ENCODE data around the gene FNDC10. TPM values are rescaled to one million over a fixed set of nuclear protein-coding genes. Genes with fewer than 3 reads are reported as not detected.

The FNDC10 gene
- total RNA-seq, 1 experiment from 2014 or later, result 15.2 TPM

DNA sequence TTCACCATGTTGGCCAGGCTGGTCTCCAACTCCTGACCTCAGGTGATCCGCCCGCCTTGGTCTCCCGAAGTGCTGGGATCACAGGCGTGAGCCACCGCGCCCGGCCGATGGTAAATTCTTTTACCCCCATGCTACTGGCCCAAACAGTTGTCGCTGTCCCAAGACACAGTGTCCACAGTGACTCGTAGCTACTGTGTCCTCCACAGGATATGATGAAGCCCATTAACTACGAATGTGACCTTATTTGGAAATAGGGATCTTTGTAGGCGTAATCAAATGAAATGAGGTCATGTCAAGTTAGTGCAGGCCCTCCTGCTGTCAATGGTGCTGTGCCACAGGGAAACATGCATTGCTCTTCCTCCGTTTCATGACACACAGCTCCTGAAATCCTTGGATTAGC, 8.5 kb downstream of the FNDC10 start:
- Histone ChIP-seq H3T11ph (ENCODE audit: low read length) (no peak overlapping the region), H3K27me3 (ENCODE audit: insufficient read depth, low read length) (no peaks in the 10 kb centered on the region), H2AFZ (ENCODE audit: low read length) (no peak overlapping the region), H4K8ac (replicated peaks; ENCODE audit: insufficient read length, low read depth, low read length) (no peak overlapping the region), H3K27ac (ENCODE audit: insufficient read length, low read depth, low read length) (no peak overlapping the region), H3K18ac (ENCODE audit: insufficient read length, low read depth, low read length) (no peak overlapping the region), H3K9ac (ENCODE audit: extremely low read depth, insufficient read length, low read length) (no peak overlapping the region), H4K20me1 (ENCODE audit: control insufficient read depth, insufficient read depth, insufficient read length) (no peaks in the 10 kb centered on the region), H2BK20ac (ENCODE audit: low read depth, low read length, poor library complexity, severe bottlenecking) (no peak overlapping the region), H3K56ac (ENCODE audit: insufficient read length, low read depth, low read length) (no peak overlapping the region), H3K4me2 (ENCODE audit: insufficient read depth, insufficient read length, low read length) (no peak overlapping the region), H2AK5ac (ENCODE audit: insufficient read length, low read length) (no peak overlapping the region), H2BK5ac (ENCODE audit: insufficient read length, low read length) (no peak overlapping the region), H3K14ac (ENCODE audit: insufficient read depth, low read length) (no peak overlapping the region), H2BK12ac (ENCODE audit: insufficient read length, low read depth, low read length) (no peak overlapping the region), H4K91ac (ENCODE audit: insufficient read length, low read depth, low read length) (no peak overlapping the region), H3K79me1 (ENCODE audit: insufficient read depth, low read depth, low read length, poor library complexity, severe bottlenecking) (no peaks in the 10 kb centered on the region), H3K23ac (ENCODE audit: insufficient read length, low read depth, low read length) (no peak overlapping the region), H3K23me2 (ENCODE audit: insufficient read length, low read depth, low read length, poor library complexity, severe bottlenecking) (no peaks in the 10 kb centered on the region), H2BK120ac (ENCODE audit: low read depth, low read length, poor library complexity, severe bottlenecking) (no peak overlapping the region), H4K5ac (ENCODE audit: insufficient read length, low read depth, low read length) (no peak overlapping the region), H3K4ac (ENCODE audit: low read depth, low read length) (no peak overlapping the region), H3K4me1 (ENCODE audit: insufficient read depth, low read length) (no peaks in the 10 kb centered on the region), H3K79me2 (ENCODE audit: insufficient read depth, low read length) (no peaks in the 10 kb centered on the region), H2BK15ac (ENCODE audit: low read depth, low read length) (no peak overlapping the region), H3K9me3 (ENCODE audit: control insufficient read depth, low read depth, low read length) (no peaks in the 10 kb centered on the region)
- DNase-seq, result no peak
- WGBS (ENCODE audit: extremely low coverage, insufficient read length, low lambda C conversion rate), result no CpG with 5 or more reads among the region's 13 CpGs
- Mint-ChIP-seq H3K4me1 (0 out of 4 replicates have a peak, but pooled peaks cover 0 to 2% of the 10 kb centered on the region in 2 experiments), H3K27ac (no peak overlapping the region), H3K4me3 (no peak overlapping the region), H3K27me3 (ENCODE audit: low read depth) (peaks cover 23% of the 10 kb centered on the region), H3K9me3 (no peaks in the 10 kb centered on the region; a peak in 1 of 5 replicates), H3K36me3 (ENCODE audit: insufficient read depth in 1 of 3, low read depth in 3 of 3) (no peaks in the 10 kb centered on the region)
- TF ChIP-seq, protein P1, sequence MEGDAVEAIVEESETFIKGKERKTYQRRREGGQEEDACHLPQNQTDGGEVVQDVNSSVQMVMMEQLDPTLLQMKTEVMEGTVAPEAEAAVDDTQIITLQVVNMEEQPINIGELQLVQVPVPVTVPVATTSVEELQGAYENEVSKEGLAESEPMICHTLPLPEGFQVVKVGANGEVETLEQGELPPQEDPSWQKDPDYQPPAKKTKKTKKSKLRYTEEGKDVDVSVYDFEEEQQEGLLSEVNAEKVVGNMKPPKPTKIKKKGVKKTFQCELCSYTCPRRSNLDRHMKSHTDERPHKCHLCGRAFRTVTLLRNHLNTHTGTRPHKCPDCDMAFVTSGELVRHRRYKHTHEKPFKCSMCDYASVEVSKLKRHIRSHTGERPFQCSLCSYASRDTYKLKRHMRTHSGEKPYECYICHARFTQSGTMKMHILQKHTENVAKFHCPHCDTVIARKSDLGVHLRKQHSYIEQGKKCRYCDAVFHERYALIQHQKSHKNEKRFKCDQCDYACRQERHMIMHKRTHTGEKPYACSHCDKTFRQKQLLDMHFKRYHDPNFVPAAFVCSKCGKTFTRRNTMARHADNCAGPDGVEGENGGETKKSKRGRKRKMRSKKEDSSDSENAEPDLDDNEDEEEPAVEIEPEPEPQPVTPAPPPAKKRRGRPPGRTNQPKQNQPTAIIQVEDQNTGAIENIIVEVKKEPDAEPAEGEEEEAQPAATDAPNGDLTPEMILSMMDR (conservative IDR thresholded peaks at IDR 0.05), result no peak
